Sigmoid colon (tissue), 7 donors: ENCODE measurements around the gene CERS6. TPM values are rescaled to one million over a fixed set of nuclear protein-coding genes. Genes with fewer than 3 reads are reported as not detected.
A peak's percentile ranks its signal among the peaks of the same experiment; 100 is the strongest.

Experiments
- DNase-seq: peaks from one replicate; pipeline ENCODE4 v3.0.0-alpha.2; 2019
- H3K27ac ChIP-seq, 4 donors: fragments of 200-600 bp; sonication (generic); one replicate each; pipeline ENCODE4 v1.5.1; 2016 to 2019; ENCODE audit warnings: mild to moderate bottlenecking in 1 of 4
- H3K27me3 ChIP-seq, 3 donors: fragments of 200-600 bp; sonication (generic); one replicate each; pipeline ENCODE4 v1.5.1; 2019; ENCODE audit warnings: mild to moderate bottlenecking in 1 of 3
- H3K36me3 ChIP-seq, 4 donors: fragments of 200-600 bp; sonication (generic); one replicate each; pipeline ENCODE4 v1.5.1; 2016 to 2019
- H3K4me1 ChIP-seq, 4 donors: fragments of 200-600 bp; sonication (generic); one replicate each; pipeline ENCODE4 v1.5.1; 2017 to 2019
- H3K4me3 ChIP-seq, 4 donors: fragments of 200-600 bp; sonication (generic); one replicate each; pipeline ENCODE4 v1.5.1; 2017 to 2019; ENCODE audit warnings: mild to moderate bottlenecking in 2 of 4, moderate library complexity in 1 of 4
- H3K9me3 ChIP-seq, 4 donors: fragments of 200-600 bp in 3 of 4; sonication (generic) in 3 of 4; one replicate each; pipeline versions ENCODE4 v1.5.1 to v1.6.1; 2013 to 2019
- EP300 ChIP-seq, 4 donors: sonication (generic); formaldehyde crosslinking; IDR thresholded peaks; one replicate each; pipeline ENCODE4 v1.6.1; 2017; ENCODE audit warnings: antibody characterized with exemption in 4 of 4
- POLR2A ChIP-seq, 2 donors: fragments of 450-650 bp; IDR thresholded peaks; one replicate each; pipeline ENCODE4 v1.6.1; 2016; ENCODE audit warnings: antibody characterized with exemption in 2 of 2, mild to moderate bottlenecking in 2 of 2, moderate library complexity in 2 of 2
- POLR2AphosphoS5 ChIP-seq, 4 donors: sonication (generic); formaldehyde crosslinking; IDR thresholded peaks; one replicate each; pipeline ENCODE4 v1.6.1; 2017; ENCODE audit warnings: antibody characterized with exemption in 4 of 4
- WGBS, 2 donors: extraction: QIAGEN DNeasy Blood & Tissue Kit; methylation state at CpG; one replicate each; pipeline ENCODE4 v1.1.7; 2013; 5-methylcytosine and 5-hydroxymethylcytosine counted together
- intact Hi-C: fragments of 100-400 bp; cut with DNase I; formaldehyde crosslinking; loops from one replicate; pipeline ENCODE4 v1.15.1; 2023
- polyA plus RNA-seq, 3 donors: library from polyadenylated mRNA; stranded (reverse); fragments of 200-250 nt; gene quantifications; one replicate each; pipeline ENCODE4 v1.2.3, GENCODE V29; 2013
- total RNA-seq, 4 donors: library from RNA; depleted of rRNA; stranded (reverse); fragments of >200 nt; gene quantifications; one replicate each; pipeline ENCODE4 v1.1.0, GENCODE V29; 2016
- TF ChIP-seq, protein P1 (sequence below), 4 experiments: fragments of 450-650 bp in 3 of 4; fragments of 200-600 bp in 1 of 4; IDR thresholded peaks; one replicate each; pipeline ENCODE4 v1.5.1; 2016 to 2019; ENCODE audit warnings: antibody characterized with exemption in 4 of 4, mild to moderate bottlenecking in 3 of 4, moderate library complexity in 2 of 4
- donor health status: healthy with polysubstance abuse.
- donor health status: Bipolar disorder and iron deficiency.
- donor health status: healthy.

CERS6 gene
- total and polyA plus RNA-seq, 7 donors = 4.4 to 21.0 (median 11.2) TPM

DNA sequence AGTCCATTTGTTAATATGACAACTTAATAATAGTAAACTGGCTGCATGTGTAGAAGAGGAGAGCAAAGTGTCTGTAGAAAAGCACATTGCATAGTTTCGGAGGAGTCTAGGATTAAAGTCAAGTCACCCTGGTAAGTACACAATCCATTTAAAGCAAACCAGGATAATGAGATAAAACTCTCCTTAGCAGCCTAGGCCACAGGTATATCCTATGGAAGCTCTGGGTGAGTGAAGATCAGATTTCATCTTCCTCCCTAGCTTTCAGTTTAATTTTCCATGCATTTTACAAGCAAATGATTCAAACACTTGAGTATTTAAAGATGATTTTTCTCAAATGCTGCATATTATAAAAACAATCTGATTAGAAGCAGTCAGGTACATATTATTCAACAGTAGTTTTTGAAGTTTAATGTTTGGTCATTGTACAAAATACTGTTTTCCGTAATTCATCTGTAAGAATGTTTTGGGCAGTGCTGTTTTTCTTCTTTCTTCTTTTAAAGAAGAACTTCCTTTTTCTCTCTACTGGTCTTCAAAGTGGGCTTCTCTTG lies 10.2 kb downstream of the CERS6 start:
- TF ChIP-seq EP300 (IDR thresholded peaks at IDR 0.05) (no peak), POLR2A (IDR thresholded peaks at IDR 0.05) (no peak), POLR2AphosphoS5 (IDR thresholded peaks at IDR 0.05) (no peak)
- TF ChIP-seq, protein P1, sequence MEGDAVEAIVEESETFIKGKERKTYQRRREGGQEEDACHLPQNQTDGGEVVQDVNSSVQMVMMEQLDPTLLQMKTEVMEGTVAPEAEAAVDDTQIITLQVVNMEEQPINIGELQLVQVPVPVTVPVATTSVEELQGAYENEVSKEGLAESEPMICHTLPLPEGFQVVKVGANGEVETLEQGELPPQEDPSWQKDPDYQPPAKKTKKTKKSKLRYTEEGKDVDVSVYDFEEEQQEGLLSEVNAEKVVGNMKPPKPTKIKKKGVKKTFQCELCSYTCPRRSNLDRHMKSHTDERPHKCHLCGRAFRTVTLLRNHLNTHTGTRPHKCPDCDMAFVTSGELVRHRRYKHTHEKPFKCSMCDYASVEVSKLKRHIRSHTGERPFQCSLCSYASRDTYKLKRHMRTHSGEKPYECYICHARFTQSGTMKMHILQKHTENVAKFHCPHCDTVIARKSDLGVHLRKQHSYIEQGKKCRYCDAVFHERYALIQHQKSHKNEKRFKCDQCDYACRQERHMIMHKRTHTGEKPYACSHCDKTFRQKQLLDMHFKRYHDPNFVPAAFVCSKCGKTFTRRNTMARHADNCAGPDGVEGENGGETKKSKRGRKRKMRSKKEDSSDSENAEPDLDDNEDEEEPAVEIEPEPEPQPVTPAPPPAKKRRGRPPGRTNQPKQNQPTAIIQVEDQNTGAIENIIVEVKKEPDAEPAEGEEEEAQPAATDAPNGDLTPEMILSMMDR (IDR thresholded peaks at IDR 0.05) = no peak
- intact Hi-C loops = no loop called here
- H3K27ac ChIP-seq = peak overlapping the region in 1 of 4 donors; percentile 58
- no peak for DNase-seq
- H3K36me3 ChIP-seq = no peaks in the 10 kb centered on the region
- 33 to 58% methylated on average over 2 of the region's 2 CpGs for WGBS, 2 donors
- no peaks in the 10 kb centered on the region for H3K9me3 ChIP-seq
- peaks cover 0 to 43% (median 34%) of the 10 kb centered on the region in 4 donors for H3K4me1 ChIP-seq
- H3K4me3 ChIP-seq = no peak overlapping the region
- H3K27me3 ChIP-seq = no peaks in the 10 kb centered on the region

DNA sequence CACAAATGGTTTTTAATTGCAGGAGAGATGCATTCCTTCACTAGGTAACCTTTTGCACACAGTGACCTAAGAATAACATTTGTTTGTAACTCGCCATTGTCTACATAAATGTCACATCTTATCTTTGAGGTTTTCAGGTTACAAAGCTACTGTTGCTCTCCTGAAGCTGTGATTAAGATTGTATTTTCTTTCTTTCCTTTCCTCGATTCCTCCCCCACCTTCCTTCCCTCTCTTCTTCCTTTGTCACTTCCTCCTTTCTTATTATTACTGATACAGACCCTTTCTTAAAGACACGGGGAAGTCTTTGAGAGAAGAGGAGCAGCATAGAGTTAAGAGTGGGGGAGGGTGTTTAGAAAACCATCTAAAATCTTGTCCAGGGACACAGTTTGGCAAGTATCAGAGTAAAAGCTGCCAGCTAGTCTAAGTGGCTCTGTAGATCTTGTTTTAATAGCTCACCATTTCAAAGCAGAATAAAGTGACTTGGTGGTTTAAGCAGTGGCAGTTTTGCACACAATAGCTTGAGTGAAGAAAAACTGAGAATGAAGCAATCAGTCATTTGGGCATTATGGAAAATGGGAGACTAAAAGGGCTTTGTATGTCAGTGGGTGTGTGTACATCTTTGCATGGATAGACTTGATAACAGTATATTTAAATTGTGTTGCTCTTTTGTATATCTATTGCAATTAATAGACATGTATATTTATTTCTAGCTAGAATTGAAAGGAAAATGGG lies 10.9 kb downstream of the CERS6 start:
- Histone ChIP-seq H3K27ac (peak overlapping the region in 1 of 4 donors; percentile 58), H3K36me3 (no peaks in the 10 kb centered on the region), H3K4me3 (no peak overlapping the region), H3K4me1 (peaks cover 0 to 47% (median 34%) of the 10 kb centered on the region in 4 donors), H3K27me3 (no peaks in the 10 kb centered on the region), H3K9me3 (no peaks in the 10 kb centered on the region)
- TF ChIP-seq POLR2AphosphoS5 (IDR thresholded peaks at IDR 0.05) = peak in 2 of 4 donors; percentile 72 to 76
- TF ChIP-seq, protein P1 (IDR thresholded peaks at IDR 0.05) = no peak
- 4 to 17% methylated on average over 3 of the region's 3 CpGs for WGBS, 2 donors
- intact Hi-C loops = no loop called here
- no peak for DNase-seq

DNA sequence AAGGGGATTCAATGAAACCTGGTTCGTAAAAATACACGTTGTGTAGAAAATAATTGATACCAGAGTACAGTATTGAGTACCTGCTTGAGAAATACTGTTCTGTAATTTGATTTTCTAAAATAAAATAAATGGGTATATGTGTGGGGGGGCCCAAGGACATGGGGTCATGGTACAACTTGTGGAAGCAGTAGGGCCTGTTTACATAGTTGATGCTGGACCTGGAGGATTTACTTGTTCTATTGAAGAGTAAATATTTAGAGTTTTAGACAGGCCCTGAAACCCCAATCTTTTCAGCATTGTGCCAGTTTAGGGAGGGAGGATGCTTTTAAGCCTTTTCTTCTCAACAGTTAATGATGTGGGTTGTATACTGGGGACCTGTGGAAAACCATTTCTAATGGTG lies 11.7 kb downstream of the CERS6 start:
- Histone ChIP-seq H3K36me3 (no peaks in the 10 kb centered on the region), H3K4me3 (no peak overlapping the region), H3K27me3 (no peaks in the 10 kb centered on the region), H3K27ac (no peak overlapping the region), H3K4me1 (peaks cover 0 to 47% (median 34%) of the 10 kb centered on the region in 4 donors), H3K9me3 (no peaks in the 10 kb centered on the region)
- no peak for TF ChIP-seq POLR2AphosphoS5 (IDR thresholded peaks at IDR 0.05)
- no peak for TF ChIP-seq POLR2A (IDR thresholded peaks at IDR 0.05)
- TF ChIP-seq, protein P1 (IDR thresholded peaks at IDR 0.05) = no peak
- TF ChIP-seq EP300 (IDR thresholded peaks at IDR 0.05) = no peak
- WGBS, 2 donors = 66 to 90% methylated on average over 2 of the region's 2 CpGs
- intact Hi-C loops = no loop called here
- no peak for DNase-seq

DNA sequence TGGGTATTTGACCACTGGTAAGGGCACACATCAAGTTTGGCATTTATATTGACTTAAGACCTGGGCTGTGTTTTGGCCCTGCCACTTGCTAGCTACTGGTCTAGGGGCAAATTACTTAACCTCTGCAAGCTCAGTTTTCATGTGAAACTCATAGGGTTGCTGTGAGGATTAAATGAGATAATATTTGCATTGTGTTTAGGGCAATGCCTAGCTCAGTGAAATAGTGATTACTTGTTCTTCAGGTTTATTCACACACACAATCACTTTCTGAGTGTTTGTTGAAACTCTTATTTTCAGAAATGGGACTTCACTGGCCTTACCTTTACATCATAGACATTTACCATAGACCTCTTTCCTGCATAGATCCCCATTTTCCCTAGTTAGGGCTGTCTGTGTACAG lies 12.3 kb downstream of the CERS6 start:
- intact Hi-C loops = no loop called here
- Histone ChIP-seq H3K9me3 (no peaks in the 10 kb centered on the region), H3K27me3 (no peaks in the 10 kb centered on the region), H3K36me3 (no peaks in the 10 kb centered on the region), H3K27ac (no peak overlapping the region), H3K4me3 (no peak overlapping the region), H3K4me1 (peaks cover 0 to 47% (median 34%) of the 10 kb centered on the region in 4 donors)
- DNase-seq = no peak
- TF ChIP-seq POLR2AphosphoS5 (IDR thresholded peaks at IDR 0.05) (no peak), EP300 (IDR thresholded peaks at IDR 0.05) (no peak), POLR2A (IDR thresholded peaks at IDR 0.05) (no peak)
- TF ChIP-seq, protein P1 (IDR thresholded peaks at IDR 0.05) = no peak
